ENCODE results near the gene CFAP20DC.

Gene CFAP20DC

GRCh38 chr3:58861551-58861950, 188.3 kb downstream of the CFAP20DC start:
- H3K27ac ChIP-seq (replicated peaks; ENCODE audit: low read length), result no peak overlapping the region
- H3K23ac ChIP-seq (ENCODE audit: low read depth, low read length, poor library complexity), result no peak overlapping the region
- no peak overlapping the region for H3K4me3 ChIP-seq (ENCODE audit: low read length in 2 of 2)
- H3K9ac ChIP-seq (ENCODE audit: low read depth, low read length, poor library complexity), result no peak overlapping the region
- H3K36me3 ChIP-seq (replicated peaks in 1 of 2; ENCODE audit: control insufficient read depth in 2 of 2, insufficient read depth in 2 of 2, low read length in 2 of 2), result no peaks in the 10 kb centered on the region
- no peak for DNase-seq (ENCODE audit: low spot score)
- H3K79me1 ChIP-seq (ENCODE audit: low read depth, low read length), result no peaks in the 10 kb centered on the region
- no peaks in the 10 kb centered on the region for H3K4me1 ChIP-seq (ENCODE audit: control insufficient read depth in 2 of 2, insufficient read depth in 1 of 2, low read depth in 1 of 2, low read length in 2 of 2)
- no peak overlapping the region for H2BK15ac ChIP-seq (ENCODE audit: low read length)
- no peak overlapping the region for H2BK12ac ChIP-seq (ENCODE audit: low read length)
- H3K14ac ChIP-seq (ENCODE audit: low read length), result no peak overlapping the region
- H3K18ac ChIP-seq (ENCODE audit: low read length), result no peak overlapping the region
- no peak overlapping the region for H4K91ac ChIP-seq (ENCODE audit: low read depth, low read length, poor library complexity)
- H3K4me2 ChIP-seq (ENCODE audit: insufficient read depth, low read length, poor library complexity, severe bottlenecking), result no peak overlapping the region
- H2BK5ac ChIP-seq (ENCODE audit: low read length), result no peak overlapping the region
- H3K4ac ChIP-seq (ENCODE audit: low read length), result no peak overlapping the region
- H2AK5ac ChIP-seq (ENCODE audit: low read depth, low read length), result no peak overlapping the region
- no peak overlapping the region for H2BK120ac ChIP-seq (ENCODE audit: low read depth, low read length)
- no peak overlapping the region for H4K8ac ChIP-seq (ENCODE audit: low read depth, low read length)
- H3K9me3 ChIP-seq (replicated peaks in 1 of 2; ENCODE audit: control insufficient read depth in 2 of 2, insufficient read depth in 1 of 2, low read depth in 1 of 2, low read length in 2 of 2), result no peaks in the 10 kb centered on the region
- WGBS, 2 donors (ENCODE audit: extremely low coverage in 2 of 2, insufficient read length in 2 of 2, insufficient replicate concordance in 1 of 2), result no CpG with 5 or more reads among the region's 3 CpGs
- H3K27me3 ChIP-seq (ENCODE audit: control insufficient read depth in 3 of 3, insufficient read depth in 3 of 3, low read depth in 1 of 3, low read length in 3 of 3), result no peaks in the 10 kb centered on the region
- no peak overlapping the region for H2AFZ ChIP-seq (ENCODE audit: low read length)

- Histone ChIP-seq H3K9me3 (replicated peaks in 1 of 2; ENCODE audit: control insufficient read depth in 2 of 2, insufficient read depth in 1 of 2, low read depth in 1 of 2, low read length in 2 of 2) (no peaks in the 10 kb centered on the region), H3K4me2 (ENCODE audit: insufficient read depth, low read length, poor library complexity, severe bottlenecking) (no peak overlapping the region), H3K23ac (ENCODE audit: low read depth, low read length, poor library complexity) (no peak overlapping the region), H2BK12ac (ENCODE audit: low read length) (no peak overlapping the region), H3K36me3 (replicated peaks in 1 of 2; ENCODE audit: control insufficient read depth in 2 of 2, insufficient read depth in 2 of 2, low read length in 2 of 2) (no peaks in the 10 kb centered on the region), H3K4ac (ENCODE audit: low read length) (no peak overlapping the region), H2BK120ac (ENCODE audit: low read depth, low read length) (no peak overlapping the region), H3K27me3 (ENCODE audit: control insufficient read depth in 3 of 3, insufficient read depth in 3 of 3, low read depth in 1 of 3, low read length in 3 of 3) (no peaks in the 10 kb centered on the region), H3K4me1 (ENCODE audit: control insufficient read depth in 2 of 2, insufficient read depth in 1 of 2, low read depth in 1 of 2, low read length in 2 of 2) (no peaks in the 10 kb centered on the region), H4K8ac (ENCODE audit: low read depth, low read length) (no peak overlapping the region), H2AFZ (ENCODE audit: low read length) (no peak overlapping the region), H2BK5ac (ENCODE audit: low read length) (no peak overlapping the region), H3K9ac (ENCODE audit: low read depth, low read length, poor library complexity) (no peak overlapping the region), H4K91ac (ENCODE audit: low read depth, low read length, poor library complexity) (no peak overlapping the region), H3K79me1 (ENCODE audit: low read depth, low read length) (no peaks in the 10 kb centered on the region), H3K14ac (ENCODE audit: low read length) (no peak overlapping the region), H2BK15ac (ENCODE audit: low read length) (no peak overlapping the region), H2AK5ac (ENCODE audit: low read depth, low read length) (no peak overlapping the region), H3K18ac (ENCODE audit: low read length) (no peak overlapping the region), H3K27ac (replicated peaks; ENCODE audit: low read length) (no peak overlapping the region), H3K4me3 (ENCODE audit: low read length in 2 of 2) (no peak overlapping the region)
- no peak for DNase-seq (ENCODE audit: low spot score)
- WGBS, 2 donors (ENCODE audit: extremely low coverage in 2 of 2, insufficient read length in 2 of 2, insufficient replicate concordance in 1 of 2), result no CpG with 5 or more reads among the region's 3 CpGs
These were observed 191.7 kb downstream of the CFAP20DC start for GRCh38 chr3:58858126-58858525.

GRCh38 chr3:58857402-58857801, 192.4 kb downstream of the CFAP20DC start:
- Histone ChIP-seq H3K79me1 (ENCODE audit: low read depth, low read length) (no peaks in the 10 kb centered on the region), H2AK5ac (ENCODE audit: low read depth, low read length) (no peak overlapping the region), H2AFZ (ENCODE audit: low read length) (no peak overlapping the region), H3K27me3 (ENCODE audit: control insufficient read depth in 3 of 3, insufficient read depth in 3 of 3, low read depth in 1 of 3, low read length in 3 of 3) (no peaks in the 10 kb centered on the region), H3K9ac (ENCODE audit: low read depth, low read length, poor library complexity) (no peak overlapping the region), H3K4me1 (ENCODE audit: control insufficient read depth in 2 of 2, insufficient read depth in 1 of 2, low read depth in 1 of 2, low read length in 2 of 2) (no peaks in the 10 kb centered on the region), H3K14ac (ENCODE audit: low read length) (no peak overlapping the region), H2BK15ac (ENCODE audit: low read length) (no peak overlapping the region), H2BK120ac (ENCODE audit: low read depth, low read length) (no peak overlapping the region), H3K4me2 (ENCODE audit: insufficient read depth, low read length, poor library complexity, severe bottlenecking) (no peak overlapping the region), H3K18ac (ENCODE audit: low read length) (no peak overlapping the region), H3K23ac (ENCODE audit: low read depth, low read length, poor library complexity) (no peak overlapping the region), H3K4me3 (ENCODE audit: low read length in 2 of 2) (no peak overlapping the region), H4K91ac (ENCODE audit: low read depth, low read length, poor library complexity) (no peak overlapping the region), H2BK12ac (ENCODE audit: low read length) (no peak overlapping the region), H3K36me3 (replicated peaks in 1 of 2; ENCODE audit: control insufficient read depth in 2 of 2, insufficient read depth in 2 of 2, low read length in 2 of 2) (no peaks in the 10 kb centered on the region), H2BK5ac (ENCODE audit: low read length) (no peak overlapping the region), H3K9me3 (replicated peaks in 1 of 2; ENCODE audit: control insufficient read depth in 2 of 2, insufficient read depth in 1 of 2, low read depth in 1 of 2, low read length in 2 of 2) (no peaks in the 10 kb centered on the region), H3K4ac (ENCODE audit: low read length) (no peak overlapping the region), H3K27ac (replicated peaks; ENCODE audit: low read length) (no peak overlapping the region), H4K8ac (ENCODE audit: low read depth, low read length) (no peak overlapping the region)
- no peak for DNase-seq (ENCODE audit: low spot score)
- WGBS, 2 donors (ENCODE audit: extremely low coverage in 2 of 2, insufficient read length in 2 of 2, insufficient replicate concordance in 1 of 2), result no CpG with 5 or more reads among the region's 1 CpG

GRCh38 chr3:58848826-58849225, 201.0 kb downstream of the CFAP20DC start:
- no peaks in the 10 kb centered on the region for H3K4me1 ChIP-seq (ENCODE audit: control insufficient read depth in 2 of 2, insufficient read depth in 1 of 2, low read depth in 1 of 2, low read length in 2 of 2)
- no peak overlapping the region for H2BK5ac ChIP-seq (ENCODE audit: low read length)
- H2BK12ac ChIP-seq (ENCODE audit: low read length), result no peak overlapping the region
- no peak overlapping the region for H3K27ac ChIP-seq (replicated peaks; ENCODE audit: low read length)
- no peak overlapping the region for H3K4ac ChIP-seq (ENCODE audit: low read length)
- no CpG with 5 or more reads among the region's 7 CpGs for WGBS, 2 donors (ENCODE audit: extremely low coverage in 2 of 2, insufficient read length in 2 of 2, insufficient replicate concordance in 1 of 2)
- no peak overlapping the region for H3K14ac ChIP-seq (ENCODE audit: low read length)
- H3K27me3 ChIP-seq (ENCODE audit: control insufficient read depth in 3 of 3, insufficient read depth in 3 of 3, low read depth in 1 of 3, low read length in 3 of 3), result no peaks in the 10 kb centered on the region
- no peak overlapping the region for H3K4me3 ChIP-seq (ENCODE audit: low read length in 2 of 2)
- no peak overlapping the region for H4K91ac ChIP-seq (ENCODE audit: low read depth, low read length, poor library complexity)
- DNase-seq (ENCODE audit: low spot score), result no peak
- H3K9ac ChIP-seq (ENCODE audit: low read depth, low read length, poor library complexity), result no peak overlapping the region
- H4K8ac ChIP-seq (ENCODE audit: low read depth, low read length), result no peak overlapping the region
- no peak overlapping the region for H3K23ac ChIP-seq (ENCODE audit: low read depth, low read length, poor library complexity)
- H2BK15ac ChIP-seq (ENCODE audit: low read length), result no peak overlapping the region
- no peaks in the 10 kb centered on the region for H3K36me3 ChIP-seq (replicated peaks in 1 of 2; ENCODE audit: control insufficient read depth in 2 of 2, insufficient read depth in 2 of 2, low read length in 2 of 2)
- H3K9me3 ChIP-seq (replicated peaks in 1 of 2; ENCODE audit: control insufficient read depth in 2 of 2, insufficient read depth in 1 of 2, low read depth in 1 of 2, low read length in 2 of 2), result no peaks in the 10 kb centered on the region
- no peak overlapping the region for H2AK5ac ChIP-seq (ENCODE audit: low read depth, low read length)
- H3K4me2 ChIP-seq (ENCODE audit: insufficient read depth, low read length, poor library complexity, severe bottlenecking), result no peak overlapping the region
- H3K79me1 ChIP-seq (ENCODE audit: low read depth, low read length), result no peaks in the 10 kb centered on the region
- no peak overlapping the region for H3K18ac ChIP-seq (ENCODE audit: low read length)
- H2BK120ac ChIP-seq (ENCODE audit: low read depth, low read length), result no peak overlapping the region
- H2AFZ ChIP-seq (ENCODE audit: low read length), result no peak overlapping the region

Measured in neuronal stem cell (in vitro differentiated cells).